HK-2 (cell line): ENCODE data around the gene LAD1.

ENCODE experiments used
- DNase-seq: peaks from one replicate; pipeline ENCODE4 v3.0.0-alpha.2; 2018; ENCODE audit not compliant: unreplicated experiment

LAD1 gene

DNA sequence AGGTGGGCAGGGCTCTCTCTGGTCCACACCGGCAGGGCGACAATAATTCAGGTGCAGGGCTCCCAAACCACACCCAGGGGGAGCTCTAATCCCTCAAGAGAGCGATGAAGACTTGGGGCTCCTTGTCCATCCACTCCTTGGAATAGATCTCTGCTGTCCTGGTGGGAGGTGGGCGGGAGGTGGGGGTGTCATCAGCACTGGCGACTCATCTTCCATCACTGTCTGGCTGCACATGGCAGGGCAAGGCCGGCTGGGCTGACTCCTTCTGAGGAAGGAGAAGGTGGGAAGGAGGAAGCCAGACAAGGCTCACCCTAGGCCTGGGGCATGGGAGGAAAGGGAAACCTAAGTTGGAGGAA is 50.9 kb downstream of the LAD1 start:
- DNase-seq = peak; percentile 69

DNA sequence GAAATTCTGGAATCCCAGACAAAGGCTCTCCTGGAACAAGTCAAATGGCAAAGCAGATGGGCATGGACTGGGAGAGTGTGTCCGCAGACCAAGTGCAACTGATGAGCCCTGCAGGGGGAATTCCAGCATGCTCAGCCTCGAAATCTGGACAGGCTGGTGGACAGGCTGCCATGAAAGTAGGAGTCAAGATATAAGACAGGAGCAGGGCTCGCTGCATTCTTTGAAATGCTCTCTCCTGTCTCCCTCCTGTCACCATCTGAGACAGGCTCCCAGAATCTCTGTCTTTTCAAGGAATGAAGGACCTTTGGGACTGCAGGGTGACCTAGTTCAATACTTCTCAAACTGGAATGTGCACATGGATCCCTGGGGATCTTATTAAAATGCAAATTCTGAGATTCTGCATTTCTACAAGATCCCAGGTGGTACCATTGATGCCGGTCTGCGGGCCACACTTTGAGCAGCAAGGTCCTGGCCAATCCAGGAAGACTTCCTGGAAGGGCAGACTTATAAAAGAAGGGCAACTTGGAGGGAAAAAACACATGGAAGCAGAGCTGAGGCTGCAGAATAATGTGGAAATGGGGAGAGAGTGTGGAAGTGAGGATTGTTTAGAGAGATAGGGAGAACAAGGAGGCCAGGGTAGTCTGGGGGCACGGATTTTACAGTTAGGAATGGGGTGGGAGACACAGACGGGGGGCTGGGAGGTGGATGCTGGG is 51.5 kb downstream of the LAD1 start:
- DNase-seq = no peak

DNA sequence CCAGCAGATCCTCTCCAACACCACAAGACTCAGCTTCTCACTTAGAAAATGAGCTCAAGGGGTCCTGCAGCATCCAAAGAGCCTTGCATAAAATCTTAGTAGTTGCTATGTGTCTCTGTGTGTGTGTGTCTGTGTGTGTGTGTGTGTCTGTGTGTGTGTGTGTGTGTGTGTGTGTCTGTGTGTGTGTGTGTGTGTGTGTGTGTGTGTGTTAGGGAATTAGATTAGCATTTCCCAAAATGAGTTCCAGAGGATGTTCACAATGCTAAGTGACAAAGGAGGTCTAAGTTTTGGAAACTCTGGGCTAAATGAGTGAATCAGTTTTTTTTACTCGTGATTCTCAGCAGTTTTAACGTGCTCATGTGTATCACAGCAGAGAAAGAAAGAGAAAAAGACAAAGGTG is 52.1 kb downstream of the LAD1 start:
- DNase-seq = no peak

- peak; percentile 51 for DNase-seq
Measured at GRCh38 chr1:201346337-201346939, 52.7 kb downstream of the LAD1 start.

GRCh38 chr1:201345081-201345355 is 54.1 kb downstream of the LAD1 start:
- DNase-seq = no peak

- DNase-seq = no peak
Measured at GRCh38 chr1:201344206-201345080, 54.7 kb downstream of the LAD1 start.

- no peak for DNase-seq
Measured at GRCh38 chr1:201341377-201341776, 57.7 kb downstream of the LAD1 start.

DNA sequence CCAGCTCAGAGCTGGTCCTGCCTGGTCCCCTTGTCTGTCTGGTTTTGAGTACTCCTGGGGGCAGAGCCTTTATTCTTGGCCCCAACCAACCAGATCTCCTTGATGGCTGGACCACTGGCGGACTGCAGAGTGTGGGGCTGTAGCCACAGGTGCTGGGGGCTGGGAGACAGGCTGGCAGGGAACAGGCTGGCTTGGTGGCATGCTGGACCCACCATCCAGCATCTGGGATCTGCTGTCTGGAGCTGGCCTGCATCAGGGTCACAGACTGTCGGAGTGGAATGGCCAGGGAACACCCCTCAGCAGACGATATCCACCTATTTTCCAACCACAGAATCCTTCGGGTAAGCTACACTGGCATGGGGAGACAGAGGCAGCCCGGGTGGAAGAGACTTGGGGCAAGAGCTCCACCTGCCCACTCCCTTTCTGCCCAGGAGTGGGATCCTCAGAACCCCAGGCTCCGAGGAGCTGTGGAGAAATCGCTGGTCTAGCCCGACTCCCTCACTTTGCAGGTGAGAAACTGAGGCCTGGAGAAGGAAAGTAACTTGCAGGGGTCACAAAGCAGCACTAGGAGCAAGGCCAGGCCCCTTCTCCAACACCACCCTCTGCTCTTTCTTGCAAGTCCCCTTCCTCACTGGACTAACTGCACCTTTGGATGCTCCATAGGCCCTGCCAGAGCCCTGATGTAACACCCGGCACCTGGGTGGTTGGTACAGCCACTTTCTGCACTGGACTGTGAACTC is 62.2 kb downstream of the LAD1 start:
- no peak for DNase-seq

DNA sequence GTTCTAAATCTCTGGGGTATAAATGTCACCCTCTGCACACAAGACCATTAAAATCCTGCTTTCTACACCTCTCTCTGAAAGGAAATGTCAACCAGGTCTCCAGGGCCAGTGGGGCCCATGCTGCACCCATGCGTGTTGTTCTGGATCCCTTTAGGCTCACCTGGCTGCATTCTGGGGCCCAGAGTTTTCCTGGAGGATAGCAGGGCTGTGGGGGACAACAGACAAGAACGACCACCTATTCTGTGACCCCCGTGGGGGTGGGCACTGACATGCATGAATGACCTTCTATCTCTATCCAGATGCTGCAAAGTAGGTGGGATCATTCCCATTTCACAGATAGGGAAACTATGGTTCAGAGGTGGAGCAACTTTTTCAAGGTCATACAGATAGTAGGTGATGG is 63.2 kb downstream of the LAD1 start:
- DNase-seq = no peak

DNA sequence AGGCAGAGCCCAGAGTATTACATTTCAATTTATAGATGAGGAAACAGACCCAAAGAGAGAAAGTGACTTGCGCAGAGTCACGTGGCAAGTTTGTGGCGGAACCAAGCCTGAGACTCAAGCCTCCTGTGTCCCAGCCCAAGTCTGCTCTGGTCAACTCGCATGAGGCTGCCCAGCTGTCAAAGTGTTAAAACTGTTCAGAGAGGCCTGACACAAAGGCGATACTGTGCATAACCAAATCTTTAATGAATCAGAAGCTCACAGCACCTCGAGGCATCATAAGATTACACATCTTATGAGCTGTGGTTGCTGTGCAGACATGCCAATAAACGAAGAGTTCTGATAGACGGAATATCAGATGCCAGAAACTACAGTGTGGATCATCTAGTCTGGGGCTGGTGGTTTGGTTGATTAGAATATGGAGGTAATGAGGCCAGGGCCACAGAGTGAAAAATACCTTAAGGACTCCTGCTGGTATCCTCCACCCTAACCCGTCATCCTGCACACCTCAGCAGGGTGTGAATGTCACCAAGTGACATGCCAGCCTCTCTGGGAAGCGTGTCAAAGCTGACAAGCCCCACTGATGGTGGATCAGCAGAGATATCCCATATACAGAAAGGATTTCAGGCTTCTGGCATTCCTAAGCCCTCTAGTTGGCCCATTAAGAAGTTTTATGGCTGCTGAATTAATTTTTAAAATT is 63.8 kb downstream of the LAD1 start:
- DNase-seq = no peak

DNA sequence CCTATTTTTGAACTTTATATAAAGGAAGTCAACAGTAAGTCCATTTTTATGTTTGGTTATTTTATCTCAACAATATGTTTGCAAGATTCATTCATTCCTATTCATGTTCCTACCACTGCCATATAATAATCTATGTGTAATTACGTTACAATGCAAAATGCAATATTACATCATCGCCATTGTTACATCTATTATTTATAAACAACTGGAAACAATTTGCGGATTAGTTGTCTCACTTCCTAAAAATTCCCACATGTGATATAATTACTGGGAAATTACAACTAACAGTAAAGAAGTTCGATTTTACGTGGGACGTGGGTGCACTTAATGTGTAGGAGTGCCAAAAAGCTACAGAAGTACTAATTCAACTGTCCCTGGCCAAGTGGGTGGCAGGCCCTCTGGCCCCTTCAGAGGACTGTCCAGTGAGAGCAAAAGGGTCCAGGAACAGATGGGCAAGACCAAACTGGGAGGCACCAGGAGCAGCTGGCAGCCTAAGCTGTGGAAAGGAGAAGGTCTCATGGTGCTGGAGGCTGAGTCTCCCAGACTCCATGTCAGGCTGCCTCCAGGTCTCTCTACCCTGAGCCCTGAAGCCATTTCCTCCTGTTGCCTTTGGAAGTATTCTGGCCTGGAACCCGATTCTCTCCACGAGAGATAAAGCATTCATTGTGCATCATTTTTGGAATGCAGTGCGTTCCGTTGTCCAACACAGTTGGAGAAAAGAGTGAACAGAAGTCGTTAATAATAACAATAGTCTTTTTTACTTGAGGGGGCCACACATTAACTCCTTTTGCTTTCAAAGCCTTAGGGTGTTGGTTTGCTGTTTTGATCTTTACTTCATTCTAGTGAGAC is 64.6 kb downstream of the LAD1 start:
- DNase-seq = no peak

DNA sequence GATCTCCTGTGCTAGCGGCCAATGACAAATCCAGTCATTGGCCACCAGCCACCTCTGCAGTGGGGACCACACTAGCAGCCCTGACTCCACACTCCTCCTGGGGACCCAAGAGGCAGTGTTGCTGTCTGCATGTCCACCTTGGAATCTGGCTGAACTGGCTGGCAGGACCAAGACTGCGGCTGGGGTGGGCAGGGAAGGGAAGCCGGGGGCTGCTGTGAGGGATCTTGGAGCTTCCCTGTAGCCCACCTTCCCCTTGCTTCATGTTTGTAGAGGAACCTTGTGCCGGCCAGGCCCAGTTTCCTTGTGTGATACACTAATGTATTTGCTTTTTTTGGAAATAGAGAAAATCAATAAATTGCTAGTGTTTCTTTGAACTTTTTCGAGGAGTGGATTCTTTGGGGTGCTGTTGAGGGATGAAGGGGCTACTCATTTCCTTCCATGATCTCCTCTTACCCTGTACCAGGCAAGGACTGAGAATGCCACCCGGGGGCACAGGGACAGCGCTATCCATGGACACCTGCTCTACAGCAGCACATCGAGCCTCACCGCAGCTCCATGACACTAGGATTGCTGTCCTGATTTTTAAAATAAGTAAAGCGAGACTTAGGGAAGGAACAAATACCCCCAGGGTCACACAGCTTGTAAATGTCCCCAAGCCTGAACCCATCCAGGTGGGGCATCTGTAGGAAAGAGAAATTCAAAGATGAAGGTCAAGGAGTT is 66.3 kb downstream of the LAD1 start:
- DNase-seq = no peak

DNA sequence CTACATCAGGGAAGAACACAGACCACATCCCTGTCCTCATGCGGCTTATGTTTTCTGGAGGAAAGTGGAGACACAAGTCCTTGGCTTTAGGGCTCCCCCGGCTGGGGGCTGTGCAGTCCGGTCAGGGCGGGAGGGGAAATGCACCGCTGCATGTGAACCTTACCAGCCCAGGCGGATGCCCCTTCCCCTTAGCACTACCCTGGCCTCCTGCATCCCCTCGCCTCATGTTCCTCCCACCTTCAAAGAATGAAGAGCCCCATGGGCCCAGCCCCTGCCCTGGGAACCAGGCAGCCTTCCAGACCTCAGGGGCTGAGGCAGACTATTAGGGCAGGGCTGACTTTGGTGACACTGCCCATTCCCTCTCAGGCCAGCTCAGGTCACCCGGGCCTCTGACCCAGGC is 67.1 kb downstream of the LAD1 start:
- DNase-seq = no peak

- no peak for DNase-seq
Measured at GRCh38 chr1:201331166-201331565, 68.0 kb downstream of the LAD1 start.
